SIG-M5 treated with dmso at 0.1 percent for 504 hours (cell line): ENCODE measurements around the gene MTHFSD.

Source experiments
- DNase-seq: peaks from one replicate; lab custom pipeline; 2025; ENCODE audit not compliant: unreplicated experiment; lab: John Stamatoyannopoulos, UW

MTHFSD gene

DNA sequence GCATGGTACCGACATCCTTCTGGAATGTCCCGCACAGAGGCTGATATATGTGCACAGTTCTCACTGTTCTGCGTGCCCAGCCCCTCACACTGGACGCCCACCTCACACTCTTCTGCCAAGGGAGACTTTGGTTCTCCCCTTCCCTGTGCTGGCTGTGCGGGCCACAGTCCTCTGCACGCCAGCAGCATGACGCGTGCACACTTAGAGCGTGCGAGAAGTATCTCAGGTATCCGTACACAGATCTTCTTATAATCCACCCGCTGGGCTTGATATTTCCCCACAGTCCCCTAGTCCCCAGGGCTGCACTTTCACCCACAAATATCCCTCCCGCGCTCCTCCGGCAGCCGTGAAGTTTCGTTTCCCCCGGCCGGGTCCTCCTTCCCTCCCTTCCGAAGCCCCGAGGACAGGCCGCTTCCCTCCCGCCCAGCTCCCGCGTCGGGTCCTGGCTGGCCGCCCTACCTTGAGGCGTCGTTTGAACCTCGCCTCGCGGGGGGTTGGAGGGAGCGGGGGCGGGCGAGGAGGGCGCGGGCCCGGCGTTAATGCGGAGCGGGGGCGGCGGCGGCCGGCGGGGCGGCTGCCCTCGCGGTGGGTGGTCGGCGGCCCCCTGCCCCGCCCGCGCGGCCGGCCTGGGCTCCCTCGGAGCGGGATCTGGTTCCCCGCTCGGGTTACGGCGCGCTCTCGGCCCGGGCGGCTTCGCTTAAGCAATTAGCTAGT, 49.7 kb downstream of the MTHFSD start:
- no peak for DNase-seq

DNA sequence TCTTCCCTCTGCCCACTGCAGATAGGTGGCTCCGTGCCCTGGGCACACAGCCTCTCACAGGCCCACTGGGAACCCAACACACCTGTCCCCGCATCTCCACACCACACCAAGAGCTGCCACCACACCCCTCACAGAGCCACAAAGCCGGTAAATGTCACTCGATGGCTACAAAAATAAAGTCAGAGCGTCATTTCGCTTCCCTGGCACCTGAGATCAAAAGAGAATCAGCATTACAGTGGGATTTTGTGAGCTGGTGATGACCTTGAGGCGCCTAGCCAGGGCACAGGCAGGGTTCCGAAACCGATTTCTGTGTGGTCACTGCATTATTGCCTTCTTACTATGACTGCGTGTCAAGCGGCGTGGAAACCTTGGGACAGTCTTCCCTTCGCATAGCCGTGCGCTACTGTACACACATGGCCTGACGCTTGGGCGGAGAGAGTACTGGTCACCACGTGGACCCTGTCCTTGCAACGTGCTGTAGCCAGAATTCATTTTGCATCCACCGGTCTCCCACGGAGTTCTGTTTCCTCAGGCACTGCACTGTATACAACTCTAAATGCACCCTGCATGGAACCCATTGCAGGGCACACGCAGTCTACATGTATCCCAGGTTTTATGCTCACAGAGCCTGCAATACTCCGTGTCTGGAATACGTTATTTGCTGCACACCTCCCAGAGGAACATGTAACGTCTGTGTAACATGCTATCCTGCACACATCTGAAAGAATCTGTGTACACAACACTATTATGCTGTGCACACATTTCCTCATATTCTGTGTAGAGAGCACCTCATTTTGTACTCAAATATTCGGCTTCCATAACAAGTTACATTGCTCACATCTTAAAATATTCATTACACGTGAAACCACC, 50.5 kb downstream of the MTHFSD start:
- no peak for DNase-seq

DNA sequence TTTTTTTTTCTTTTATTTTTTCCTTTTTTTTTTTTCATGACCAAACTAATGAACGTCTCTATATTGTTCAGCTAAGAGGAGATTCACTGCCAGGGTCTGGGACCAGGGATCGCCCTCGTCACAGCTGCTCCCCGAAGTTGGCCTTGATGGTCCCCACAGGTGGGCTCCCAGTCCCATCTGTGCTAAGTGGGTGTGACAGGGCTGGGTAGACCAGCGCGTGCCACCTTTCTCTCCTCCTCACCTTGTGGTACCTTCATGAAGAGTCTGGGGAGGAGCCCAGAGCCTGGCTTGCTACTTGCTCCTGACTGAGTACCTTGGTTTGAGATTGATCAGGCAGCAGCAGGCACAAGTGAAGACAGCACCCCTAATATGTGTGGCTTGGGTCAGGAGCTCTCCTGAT, 51.2 kb downstream of the MTHFSD start:
- no peak for DNase-seq

DNA sequence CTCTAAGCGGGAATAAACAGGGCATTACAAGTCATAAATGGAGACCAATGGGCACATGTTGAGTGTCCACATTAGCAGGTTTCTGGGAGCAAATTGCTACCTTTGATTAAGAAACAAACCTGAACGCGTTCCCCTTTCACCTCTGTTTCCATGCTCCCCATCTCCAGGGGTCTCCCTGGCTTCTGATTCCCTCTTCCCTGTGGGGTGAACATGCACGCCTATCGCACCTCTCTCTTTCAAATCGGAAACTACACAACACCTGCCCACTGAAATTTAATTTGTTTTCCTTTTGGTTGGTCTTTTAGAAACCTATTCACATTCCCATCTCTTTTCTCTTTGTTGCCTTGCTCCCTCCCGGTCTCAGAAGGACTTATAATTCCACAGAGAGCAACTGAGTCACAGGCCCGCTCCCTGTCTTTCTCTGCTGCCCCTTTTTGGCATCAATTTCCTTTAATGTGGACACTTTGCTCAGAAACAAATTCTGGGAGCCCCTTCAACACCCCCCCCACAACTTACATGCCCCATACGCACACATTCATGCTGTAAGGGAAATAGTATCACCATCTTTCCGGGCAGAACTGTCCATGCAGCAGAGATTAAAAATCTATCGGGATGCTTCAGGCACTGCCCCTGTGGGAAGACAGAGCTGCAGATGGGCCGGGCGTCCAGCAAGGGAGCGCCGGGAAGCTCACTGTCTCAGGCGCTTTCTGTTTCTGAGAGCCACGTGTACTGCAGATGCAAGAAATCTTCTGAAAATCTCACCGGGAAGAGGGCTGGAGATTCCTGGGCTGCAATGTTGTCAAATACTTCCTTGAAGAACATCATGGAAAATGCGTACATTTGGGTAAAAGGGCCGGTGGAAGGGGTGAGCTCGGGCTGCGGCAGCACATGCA, 51.9 kb downstream of the MTHFSD start:
- no peak for DNase-seq

DNA sequence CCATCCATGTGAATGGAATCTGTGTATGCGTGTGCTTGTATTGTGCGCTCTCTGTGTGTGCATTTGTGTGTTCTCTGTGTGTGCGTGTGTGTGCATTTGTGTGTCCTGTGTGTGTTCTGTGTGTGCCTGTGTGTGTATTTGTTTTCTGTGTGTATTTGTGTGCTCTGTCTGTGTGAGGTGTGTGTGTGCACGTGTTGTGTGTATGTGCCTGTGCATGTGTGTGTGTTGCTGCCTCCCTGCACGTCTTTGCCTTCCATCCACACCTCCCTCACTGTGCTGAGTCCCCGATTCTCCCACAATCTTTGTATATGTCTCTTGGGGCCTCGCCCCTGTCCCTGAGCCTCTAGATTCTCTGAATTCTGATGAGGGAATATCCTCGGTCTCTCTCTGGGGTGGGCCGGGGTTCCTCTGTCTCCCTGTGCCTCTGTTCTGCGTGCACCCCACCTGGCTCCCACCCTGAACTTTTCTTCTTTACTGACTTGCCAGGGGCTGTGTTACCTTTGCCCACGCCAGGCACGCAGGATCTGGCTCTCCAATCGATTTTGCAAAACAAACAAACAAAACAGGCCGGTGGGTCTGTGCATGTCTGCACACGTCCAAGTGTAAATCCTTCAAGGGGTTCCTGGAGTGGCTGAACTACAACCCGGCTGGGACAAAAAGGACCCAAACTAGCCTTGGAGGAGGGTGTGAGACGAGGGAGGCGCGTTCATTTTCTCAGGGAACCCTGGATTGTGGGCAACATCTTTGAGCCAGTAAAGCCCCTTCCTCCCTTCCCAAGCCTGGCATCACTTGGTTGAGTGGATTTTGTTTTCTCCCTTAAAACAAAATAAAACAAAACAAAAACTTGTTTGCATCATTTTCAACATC, 52.8 kb downstream of the MTHFSD start:
- DNase-seq: no peak

DNA sequence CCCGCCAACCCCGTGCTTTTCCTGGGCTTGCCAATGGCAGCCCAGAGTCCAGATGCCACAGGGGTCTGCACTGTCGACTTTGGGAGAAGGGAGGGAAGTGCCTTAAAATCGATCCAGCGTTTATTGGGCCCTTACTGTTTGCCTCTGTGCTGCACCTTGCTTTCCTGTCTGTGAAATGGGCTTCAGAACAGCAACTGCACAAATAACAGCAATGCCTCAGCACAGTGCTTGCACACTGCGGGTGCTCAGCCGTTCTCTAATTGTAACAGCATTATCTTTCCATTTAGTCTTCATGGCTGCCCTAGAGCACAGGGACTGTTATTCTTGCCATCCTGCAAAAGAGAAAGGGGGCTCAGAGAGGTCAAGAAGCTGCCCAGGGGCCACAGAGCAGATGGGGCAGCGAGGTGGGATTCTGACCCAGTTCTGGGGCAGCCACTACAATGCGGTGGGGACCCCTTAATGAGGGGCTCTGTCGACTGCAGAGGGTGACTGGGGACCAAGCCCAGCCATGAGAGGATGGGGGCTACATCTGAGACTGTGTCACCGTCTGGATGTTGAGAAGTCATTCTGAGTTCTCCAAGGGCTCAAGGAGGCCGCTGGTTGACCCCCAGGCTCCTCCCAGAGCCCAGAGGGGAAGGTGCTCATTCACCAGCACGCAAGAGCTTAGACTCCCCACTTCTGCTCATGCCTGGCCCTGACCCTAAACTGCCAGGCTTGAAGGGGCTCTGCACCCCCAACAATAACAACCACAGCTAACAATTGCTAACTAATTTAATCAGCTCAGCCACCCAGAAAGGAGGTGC, 54.1 kb downstream of the MTHFSD start:
- DNase-seq: no peak

DNA sequence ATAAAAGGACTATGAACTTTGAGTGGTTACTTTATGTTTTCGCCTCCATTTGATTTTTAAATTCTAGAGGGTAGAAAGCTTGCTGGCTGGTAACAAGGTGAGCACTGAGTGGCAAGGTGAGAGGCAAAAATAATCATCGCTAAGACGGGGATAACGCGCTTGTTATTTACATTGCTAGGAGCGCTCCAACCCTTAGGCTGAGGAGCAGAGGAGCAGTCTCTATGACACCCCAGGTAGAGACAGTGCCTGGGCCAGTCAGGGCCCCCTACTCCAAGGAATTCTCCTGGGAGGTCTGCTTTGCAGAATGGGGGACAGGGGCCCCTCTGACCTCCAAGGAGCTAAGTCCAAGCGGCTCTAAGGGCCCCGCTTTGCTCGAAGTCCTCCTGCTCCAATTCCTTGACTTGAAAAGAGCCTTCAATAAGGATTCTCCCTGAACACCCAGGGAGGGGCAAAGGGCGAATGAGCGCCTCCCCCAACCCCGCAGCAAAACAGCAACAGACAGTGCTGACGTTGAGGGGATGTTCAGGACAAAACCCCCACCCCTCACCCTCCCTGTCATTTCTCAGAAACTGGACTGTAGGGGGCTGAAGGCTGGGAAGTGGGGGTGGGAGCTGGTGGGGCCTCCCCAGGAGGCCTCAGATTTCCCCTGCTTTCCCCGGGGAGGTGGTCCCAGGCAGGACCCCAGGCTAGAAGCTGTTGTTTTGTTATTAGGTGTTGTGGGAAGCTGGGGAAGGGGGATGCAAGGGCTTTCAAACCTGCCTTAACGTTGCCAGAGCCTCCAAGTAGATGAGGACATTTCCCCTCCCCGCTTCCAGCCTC, 54.9 kb downstream of the MTHFSD start:
- DNase-seq: no peak

DNA sequence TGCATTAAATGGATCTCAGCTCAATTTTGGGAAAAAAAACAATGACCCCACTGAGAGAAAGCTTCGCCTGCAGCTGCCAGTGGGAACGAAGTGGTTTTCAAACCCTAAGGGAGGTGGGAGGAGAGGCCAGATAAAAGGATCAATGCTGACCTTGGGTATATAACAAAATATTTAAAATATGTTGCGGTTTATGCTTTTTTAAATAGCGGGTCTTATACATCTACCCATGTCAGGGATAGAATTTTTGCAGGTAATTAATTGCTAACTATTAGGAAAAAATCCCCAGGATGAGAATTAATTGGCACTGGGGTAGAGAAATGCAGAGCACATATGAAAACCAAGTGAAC, 55.6 kb downstream of the MTHFSD start:
- no peak for DNase-seq

DNA sequence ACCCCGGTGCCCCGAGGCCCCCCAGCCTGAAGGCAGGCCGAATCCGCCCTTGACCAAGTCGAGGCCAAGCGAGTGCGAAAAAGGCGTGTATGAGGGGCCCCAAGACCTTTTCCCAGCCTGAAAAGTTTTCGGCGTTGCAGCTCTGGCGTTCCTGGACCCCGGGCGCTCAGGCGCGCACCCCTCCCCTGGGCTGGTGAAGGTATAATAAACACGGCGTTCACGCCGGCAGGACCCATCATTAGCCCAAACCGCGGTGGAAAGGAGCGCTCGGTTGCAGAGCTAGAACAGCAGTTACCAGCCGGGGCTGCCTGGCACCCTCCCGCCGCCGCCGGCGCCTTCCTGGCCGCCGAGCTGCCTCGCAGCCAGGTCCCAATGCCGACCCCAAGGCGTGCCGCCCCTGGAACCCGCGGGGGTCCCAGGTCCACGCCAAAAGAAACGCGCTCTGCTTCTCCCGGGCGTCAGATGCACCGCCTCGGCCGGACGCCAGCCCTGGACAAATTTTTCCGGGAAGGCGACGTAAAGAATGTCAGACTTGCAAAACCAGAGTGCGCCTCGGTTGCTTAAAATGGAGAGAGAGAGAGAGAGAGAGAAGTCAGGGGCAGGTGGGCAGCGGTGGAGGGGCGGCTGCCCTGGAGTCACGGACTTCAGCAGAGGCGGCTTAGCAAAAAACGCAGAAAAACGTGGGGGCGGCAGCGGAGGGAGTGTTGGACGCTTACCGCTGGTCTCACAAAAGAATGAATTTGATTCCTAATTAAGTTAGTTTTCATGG, 56.2 kb downstream of the MTHFSD start:
- no peak for DNase-seq

DNA sequence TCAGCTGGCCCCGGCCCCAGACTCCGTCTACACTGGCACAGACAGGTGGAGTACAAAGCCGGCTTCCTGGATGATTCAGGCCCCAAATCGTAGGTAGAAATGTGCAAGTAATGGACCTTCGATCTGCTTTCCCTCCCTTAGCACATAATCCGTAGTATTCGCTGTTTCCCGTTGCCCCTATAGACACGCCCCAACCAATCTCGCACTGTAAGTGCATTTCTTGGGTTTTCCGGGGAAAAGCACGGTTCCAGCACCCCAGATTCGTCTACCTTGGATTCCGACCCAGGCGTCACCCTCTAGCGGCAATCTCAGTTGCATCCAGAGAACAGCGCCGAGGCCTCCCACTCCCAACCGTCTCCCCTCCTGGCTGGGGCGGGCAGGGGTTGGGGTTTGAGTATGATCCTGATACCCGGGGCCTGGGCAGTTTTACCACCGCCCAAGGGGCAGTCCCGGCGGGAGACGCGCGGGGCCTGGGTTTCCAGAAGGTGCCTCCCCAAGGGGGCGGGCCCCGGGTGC, 56.8 kb downstream of the MTHFSD start:
- no peak for DNase-seq

DNA sequence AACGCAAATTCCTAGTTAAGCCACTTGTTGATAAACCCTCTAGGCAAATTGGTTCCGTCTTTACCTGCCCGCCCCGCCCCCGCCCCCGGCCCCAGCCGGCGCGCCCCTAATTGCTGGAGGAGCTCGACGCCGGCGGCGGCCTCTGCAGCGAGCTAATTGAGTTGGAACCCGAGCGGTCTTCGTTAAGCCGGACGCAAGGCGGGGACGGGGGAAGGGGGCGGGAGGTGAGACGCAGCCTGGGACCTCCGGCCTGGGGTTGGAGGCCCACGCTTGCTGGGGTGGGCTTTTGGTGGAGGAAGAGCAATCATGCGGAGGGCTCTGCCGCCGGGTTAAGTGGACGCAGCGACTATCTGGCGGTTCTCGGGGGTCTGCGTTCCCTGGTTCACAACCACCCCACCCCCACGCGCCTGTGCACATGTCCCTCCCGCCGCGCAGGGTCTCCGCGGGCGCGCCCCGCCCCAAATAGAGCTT, 57.4 kb downstream of the MTHFSD start:
- no peak for DNase-seq

DNA sequence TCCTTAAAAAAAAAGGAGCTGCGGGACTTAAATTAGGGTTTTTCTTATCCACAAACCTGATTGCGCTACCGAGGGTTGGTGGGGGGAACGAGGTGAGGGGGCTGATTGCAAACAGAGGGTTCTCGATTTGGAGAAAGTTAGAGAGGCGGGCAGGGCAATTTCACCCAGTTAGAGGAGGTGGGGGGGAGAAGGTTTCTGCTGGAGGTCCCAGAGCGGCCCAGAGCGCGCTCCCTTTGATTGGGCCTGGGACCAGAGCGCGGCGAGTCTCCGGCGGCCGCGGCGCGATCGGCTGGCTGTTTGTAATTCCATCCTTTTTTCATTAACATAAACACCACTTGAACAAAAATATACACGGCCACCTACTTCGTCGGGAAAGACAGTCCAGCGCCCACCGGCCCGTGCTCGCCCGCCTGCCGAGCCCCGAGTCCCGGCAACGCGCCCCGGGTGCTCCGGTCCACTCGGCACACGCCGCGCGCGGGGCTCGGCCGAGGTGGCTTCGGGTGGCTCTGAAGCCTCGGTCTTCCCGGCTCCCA, 58.0 kb downstream of the MTHFSD start:
- no peak for DNase-seq

DNA sequence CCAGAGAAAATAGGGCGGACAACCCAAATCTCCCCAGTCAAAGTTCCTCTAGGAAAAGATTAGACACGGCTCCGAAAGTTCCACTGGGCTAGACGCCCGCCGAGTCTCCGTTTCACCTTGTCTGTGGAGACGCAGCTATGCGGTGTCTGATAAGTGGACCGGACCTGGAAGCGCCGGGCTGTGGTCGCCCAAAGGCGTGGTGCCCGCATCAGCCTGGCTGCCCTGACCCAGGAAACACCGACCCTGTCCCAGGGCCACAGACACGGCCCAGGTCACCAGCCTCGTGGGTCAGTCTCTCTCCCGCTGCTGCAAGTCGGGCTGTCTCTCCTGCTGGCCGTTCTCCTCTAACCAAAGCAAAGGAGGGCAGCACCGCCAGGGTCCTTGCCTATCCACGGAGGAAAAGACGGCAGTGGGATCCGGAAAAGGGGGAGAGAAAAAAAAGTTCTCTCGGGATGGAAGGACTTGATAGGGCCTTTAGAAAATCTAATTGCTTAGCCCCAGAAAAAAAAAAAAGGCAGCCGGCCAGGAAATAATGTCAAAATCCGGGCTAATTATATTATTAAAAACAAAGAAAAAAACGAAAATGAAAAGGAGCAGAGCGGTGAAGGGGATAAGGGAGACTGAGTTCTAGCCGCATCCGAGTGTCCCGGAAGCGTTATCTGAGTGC, 58.6 kb downstream of the MTHFSD start:
- no peak for DNase-seq

DNA sequence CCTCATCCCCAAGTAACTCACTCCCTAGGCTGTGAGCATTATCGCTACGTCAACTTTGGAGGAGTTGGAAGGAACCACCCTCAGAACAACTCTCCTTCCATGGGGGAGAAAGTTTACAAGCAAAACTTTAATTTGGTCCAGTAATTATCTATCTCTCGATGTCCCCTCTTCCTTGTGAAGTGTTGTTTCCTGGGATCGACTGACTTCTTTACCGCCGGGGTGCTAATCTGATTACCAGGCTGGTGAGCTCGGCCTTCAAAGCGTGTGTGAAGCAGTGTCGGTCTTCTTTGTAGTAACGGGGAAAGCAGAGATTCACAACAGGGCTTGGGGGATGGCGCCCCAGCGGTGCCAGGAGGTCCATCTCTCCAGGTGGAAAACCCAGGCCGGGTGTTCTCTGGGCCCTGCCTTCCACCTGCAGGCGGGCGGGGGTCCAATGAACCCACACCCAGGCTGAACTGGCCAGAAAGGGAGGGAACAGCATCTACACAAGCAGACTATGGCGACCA, 59.2 kb downstream of the MTHFSD start:
- DNase-seq: no peak

DNA sequence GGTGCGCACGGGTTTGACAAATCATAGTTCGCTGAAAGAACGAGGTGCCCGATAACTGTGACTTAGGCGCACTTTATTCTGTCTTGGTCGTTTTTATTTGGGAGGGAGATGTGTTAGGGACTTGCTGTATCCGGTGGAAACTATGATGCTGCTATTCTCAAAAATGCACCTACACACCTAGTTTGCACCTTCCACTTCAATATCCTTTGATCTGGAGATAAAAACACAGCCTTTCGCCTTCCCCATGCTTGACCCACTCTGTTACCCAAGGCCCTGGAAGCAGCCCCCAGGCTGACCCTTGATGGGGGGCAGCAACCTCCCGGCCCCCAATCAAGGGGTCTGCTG, 59.7 kb downstream of the MTHFSD start:
- no peak for DNase-seq

DNA sequence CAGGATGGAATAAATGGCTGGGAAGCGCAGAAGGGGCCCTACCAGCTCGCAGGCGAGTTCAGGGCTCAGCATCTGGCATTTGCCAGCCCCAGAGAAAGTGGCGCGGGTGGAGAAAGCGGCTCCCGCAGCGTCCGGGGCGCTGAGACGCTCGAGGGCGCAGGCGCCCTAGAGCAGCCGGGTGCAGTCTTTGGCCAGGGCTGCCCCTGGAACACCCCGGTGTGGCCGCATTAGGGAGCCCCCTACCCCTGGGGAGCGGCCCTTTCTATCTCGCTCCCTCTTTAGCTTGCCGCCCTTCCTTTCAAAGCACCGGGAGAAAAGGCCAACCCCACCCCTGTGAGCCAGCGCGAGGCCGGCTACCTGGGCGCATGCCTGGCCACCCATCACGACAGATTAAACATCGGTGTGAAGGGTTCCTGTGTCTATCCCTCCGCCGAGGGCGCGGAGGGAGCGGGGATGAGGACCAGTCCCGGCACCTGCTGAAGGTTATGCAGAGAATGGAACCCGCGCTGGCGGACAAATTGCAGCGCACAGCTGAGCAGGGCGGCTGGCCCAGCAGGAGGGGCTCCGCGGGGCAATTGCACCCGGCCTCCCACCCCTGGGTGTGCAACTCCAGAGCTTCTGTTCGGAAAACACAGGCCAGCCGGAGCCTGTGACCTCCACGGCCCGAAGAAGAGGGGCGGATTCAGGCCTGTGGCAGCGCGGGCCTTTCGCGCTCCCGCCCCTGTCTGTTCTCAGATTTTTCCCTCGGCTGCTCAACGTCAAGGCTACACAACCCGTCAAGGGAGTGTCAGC, 60.3 kb downstream of the MTHFSD start:
- no peak for DNase-seq
